GM12878 (cell line): ENCODE measurements around the gene ARSD. TPM values are rescaled to one million over a fixed set of nuclear protein-coding genes. Genes with fewer than 3 reads are reported as not detected.

Experiments
- ATAC-seq: fragments of 200-7000 bp; cut with Tn5 transposase; 3 replicates; pipeline ENCODE4 v1.9.1; 2020; ENCODE audit warnings: mild to moderate bottlenecking, moderate library complexity
- BruUV-seq: library from RNA; stranded (reverse); fragments of 400-500 nt; replicated peaks from 2 replicates; lab custom pipeline; 2021; lab: Mats Ljungman, UMichigan
- CTCF ChIA-PET: fragments of 300-600 bp; sonication (Branson Sonifier 250); formaldehyde crosslinking; extraction: SDS; loops from one replicate; lab custom pipeline; 2021; ENCODE audit warnings: inconsistent platforms; lab: Yijun Ruan, JAX
- POLR2A ChIA-PET: fragments of 350-600 bp; formaldehyde crosslinking; extraction: SDS; loops from one replicate; lab custom pipeline; 2021; ENCODE audit warnings: inconsistent platforms; lab: Charles Lee
- RAD21 ChIA-PET: fragments of 300-600 bp; sonication (Branson Sonifier 250); formaldehyde crosslinking; loops from one replicate; lab custom pipeline; 2023; ENCODE audit warnings: antibody characterized with exemption; ENCODE audit not compliant: unreplicated experiment; lab: Charles Lee
- SMC1A ChIA-PET: fragments of 300-600 bp; sonication (Branson Sonifier 250); formaldehyde crosslinking; loops from one replicate; lab custom pipeline; 2023; ENCODE audit not compliant: unreplicated experiment, uncharacterized antibody; lab: Charles Lee
- DNase-seq: peaks from one replicate; pipeline ENCODE4 v3.0.0-alpha.2; 2011; ENCODE audit warnings: low read depth, low spot score
- FAIRE-seq: peaks from 3 replicates; lab custom pipeline; 2011; peaks lifted over from hg19 to GRCh38; lab: Jason Lieb, UNC
- H2AFZ ChIP-seq: 2 replicates; pipeline ENCODE4 v1.6.0; 2011; ENCODE audit warnings: low read depth, low read length, control low read depth; ENCODE audit not compliant: control insufficient read depth
- H3K27ac ChIP-seq: 2 replicates; pipeline ENCODE4 v1.5.1; 2011; ENCODE audit warnings: control low read depth; ENCODE audit not compliant: control insufficient read depth, insufficient read depth
- H3K27me3 ChIP-seq, 2 experiments: replicated peaks in 1 of 2; 2 replicates each; pipeline versions ENCODE4 v1.6.0 to v1.6.1; 2011; ENCODE audit warnings: low read length in 1 of 2; ENCODE audit not compliant: control insufficient read depth in 2 of 2, insufficient read depth in 2 of 2
- H3K36me3 ChIP-seq, 2 experiments: 2 replicates each; pipeline ENCODE4 v1.5.1; 2011; ENCODE audit warnings: low read length in 1 of 2; ENCODE audit not compliant: control insufficient read depth in 2 of 2, insufficient read depth in 2 of 2
- H3K4me1 ChIP-seq: 2 replicates; pipeline ENCODE4 v1.6.1; 2011; ENCODE audit warnings: mild to moderate bottlenecking, low read length, moderate library complexity, mixed read lengths; ENCODE audit not compliant: control insufficient read depth, insufficient read depth
- H3K4me2 ChIP-seq: 2 replicates; pipeline ENCODE4 v1.6.0; 2011; ENCODE audit warnings: control low read depth; ENCODE audit not compliant: control insufficient read depth, insufficient read depth
- H3K4me3 ChIP-seq: fragments of 200-600 bp; sonication (generic); 2 replicates; pipeline ENCODE4 v1.5.1; 2016
- H3K79me2 ChIP-seq: 2 replicates; pipeline ENCODE4 v1.6.0; 2011; ENCODE audit warnings: low read length; ENCODE audit not compliant: control insufficient read depth, insufficient read depth
- H3K9ac ChIP-seq: 2 replicates; pipeline ENCODE4 v1.8.0; 2011; ENCODE audit warnings: low read length, control low read depth, mixed read lengths; ENCODE audit not compliant: control insufficient read depth, insufficient read depth
- H3K9me3 ChIP-seq: replicated peaks from 3 replicates; pipeline ENCODE4 v1.5.1; 2011; ENCODE audit warnings: mild to moderate bottlenecking, low read length; ENCODE audit not compliant: control insufficient read depth, insufficient read depth
- H4K20me1 ChIP-seq: 2 replicates; pipeline ENCODE4 v1.6.0; 2011; ENCODE audit not compliant: control insufficient read depth, insufficient read depth
- BACH1 ChIP-seq: fragments of 450-650 bp; IDR thresholded peaks from 2 replicates; pipeline ENCODE4 v1.6.1; 2017; ENCODE audit warnings: mild to moderate bottlenecking, borderline replicate concordance
- BRCA1 ChIP-seq: IDR thresholded peaks from 2 replicates; pipeline ENCODE4 v1.6.1; 2011; ENCODE audit warnings: low read depth, low read length, improper control_type of control experiment
- ELK1 ChIP-seq: IDR thresholded peaks from 2 replicates; pipeline ENCODE4 v1.6.1; 2012; ENCODE audit warnings: low read depth, low read length, improper control_type of control experiment
- LARP7 ChIP-seq: fragments of 450-650 bp; IDR thresholded peaks from 2 replicates; pipeline ENCODE4 v1.6.1; 2017; ENCODE audit warnings: mild to moderate bottlenecking
- MLLT1 ChIP-seq: fragments of 450-650 bp; IDR thresholded peaks from 2 replicates; pipeline ENCODE4 v1.6.1; 2016; ENCODE audit warnings: mild to moderate bottlenecking
- MTA3 ChIP-seq: IDR thresholded peaks from 2 replicates; pipeline ENCODE4 v1.6.1; 2012; ENCODE audit warnings: low read length, inconsistent platforms, borderline replicate concordance
- PAX5 ChIP-seq: IDR thresholded peaks from 2 replicates; pipeline ENCODE4 v1.6.1; 2011; ENCODE audit warnings: low read depth, low read length, borderline replicate concordance
- POLR2AphosphoS2 ChIP-seq: IDR thresholded peaks from 2 replicates; pipeline ENCODE4 v1.6.1; 2011; ENCODE audit warnings: low read depth, mild to moderate bottlenecking, low read length, improper control_type of control experiment, moderate library complexity
- POU2F2 ChIP-seq: IDR thresholded peaks from 3 replicates; pipeline ENCODE4 v1.6.1; 2011; ENCODE audit warnings: low read depth, mild to moderate bottlenecking, low read length, borderline replicate concordance
- SMARCA5 ChIP-seq: fragments of 450-650 bp; IDR thresholded peaks from 2 replicates; pipeline ENCODE4 v1.6.1; 2017; ENCODE audit warnings: mild to moderate bottlenecking
- ZSCAN29 ChIP-seq: fragments of 450-650 bp; IDR thresholded peaks from 2 replicates; pipeline ENCODE4 v1.6.1; 2017; ENCODE audit warnings: mild to moderate bottlenecking, moderate library complexity
- whole genome bisulfite sequencing: methylation state at CpG from one replicate; pipeline ENCODE4 v1.1.6; 2016; ENCODE audit warnings: low lambda C conversion rate; ENCODE audit not compliant: insufficient replicate concordance, insufficient coverage; ENCODE audit errors: missing lambda C conversion rate; 5-methylcytosine and 5-hydroxymethylcytosine counted together
- in situ Hi-C: fragments of 300-500 bp; cut with MboI; formaldehyde crosslinking; loops from 9 replicates; pipeline ENCODE4 v1.14.3; 2018; ENCODE audit warnings: mixed read lengths
- intact Hi-C: fragments of 100-400 bp; cut with micrococcal nuclease; formaldehyde crosslinking; loops from one replicate; pipeline ENCODE4 v1.14.2; 2022; ENCODE audit not compliant: unreplicated experiment
- polyA plus RNA-seq, 11 experiments: library from polyadenylated mRNA; depleted of rRNA in 4 of 11; unstranded in 6 of 11; stranded (reverse) in 5 of 11; fragments of >200 nt; fragmentation: Nextera tagmentation in 4 of 11; fragmentation: Illumina TruSeq in 1 of 11; extraction: Ambion mirVana in 4 of 11; extraction: Trizol in 1 of 11; gene quantifications; 1 replicate in 1 of 11; 2 replicates in 10 of 11; pipeline versions ENCODE4 v1.2.1 to v1.2.3, GENCODE V29; 2011 to 2016; ENCODE audit warnings: inconsistent platforms in 2 of 11, missing spikeins in 2 of 11, low read depth in 1 of 11
- total RNA-seq, 4 experiments: library from RNA; depleted of rRNA in 3 of 4; stranded (reverse); fragments of >200 nt in 3 of 4; fragmentation: Illumina TruSeq in 1 of 4; extraction: Trizol in 1 of 4; gene quantifications; 2 replicates each; pipeline versions ENCODE4 v1.2.1 to v1.2.3, GENCODE V29; 2013 to 2021
- TF ChIP-seq, protein P1 (sequence below): fragments of 450-650 bp; IDR thresholded peaks from 2 replicates; pipeline ENCODE4 v1.6.1; 2017; ENCODE audit warnings: mild to moderate bottlenecking, moderate library complexity

ARSD gene
- total and polyA plus RNA-seq, 10 of the 15 experiments (the other 5 are each of a cell fraction or from before 2014, with no cell fraction given), result 0.05 to 1.5 (median 0.43) TPM

- H3K79me2 ChIP-seq, result no peaks in the 10 kb centered on the region
- no peaks in the 10 kb centered on the region for H3K36me3 ChIP-seq
- no peak overlapping the region for H3K4me3 ChIP-seq
- ChIA-PET CTCF (interaction anchor here (1.1 kb wide), 1 partner anchor 27 kb away, joined by 3 read pairs; no protein-coding TSS in a partner anchor), SMC1A (no interaction called here), RAD21 (no interaction called here), POLR2A (no interaction called here)
- BruUV-seq, result no TSS peak
- no peak overlapping the region for H3K4me2 ChIP-seq
- H3K4me1 ChIP-seq, result no peaks in the 10 kb centered on the region
- in situ Hi-C loops (no loop called here), intact Hi-C loops (no loop called here)
- H3K9me3 ChIP-seq, result no peaks in the 10 kb centered on the region; the same call in 2 of the 3 replicates
- no peak for DNase-seq
- no peaks in the 10 kb centered on the region for H3K27me3 ChIP-seq
- ATAC-seq, result no peak
- 50% methylated on average over 2 of the region's 2 CpGs for WGBS
- H4K20me1 ChIP-seq, result no peaks in the 10 kb centered on the region
- no peak overlapping the region for H2AFZ ChIP-seq
- TF ChIP-seq LARP7 (no peak), BRCA1 (no peak), PAX5 (no peak)
- TF ChIP-seq, all 136 proteins: peak for 0
- no peak overlapping the region for H3K9ac ChIP-seq
- FAIRE-seq, result no peak
- no peak overlapping the region for H3K27ac ChIP-seq
Observed at GRCh38 chrX:2871831-2872230, 57.3 kb downstream of the ARSD start.

DNA sequence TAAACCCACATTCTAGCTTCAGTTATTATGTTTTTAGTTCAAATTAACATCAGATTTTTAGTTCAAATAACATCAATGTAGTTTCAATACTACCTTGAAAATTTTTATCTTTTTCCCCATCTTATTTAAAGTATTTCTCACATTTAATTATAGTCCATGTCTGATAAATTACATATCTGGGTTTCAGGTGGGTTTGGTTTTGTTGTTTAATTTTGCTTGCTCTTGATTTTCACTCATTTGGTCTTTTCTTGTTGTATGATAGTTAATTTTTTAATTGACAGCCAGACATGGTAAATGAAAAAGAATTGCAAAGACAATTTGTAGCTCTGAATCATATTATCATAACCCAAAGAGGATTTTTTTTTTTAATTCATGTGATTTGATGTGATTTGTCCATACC lies 58.5 kb downstream of the ARSD start:
- no peaks in the 10 kb centered on the region for H3K79me2 ChIP-seq
- ATAC-seq (no peak), DNase-seq (no peak), FAIRE-seq (no peak)
- H3K9me3 ChIP-seq, result no peaks in the 10 kb centered on the region; the same call in 2 of the 3 replicates
- no peaks in the 10 kb centered on the region for H3K36me3 ChIP-seq
- in situ Hi-C loops (no loop called here), intact Hi-C loops (no loop called here)
- H3K4me3 ChIP-seq, result no peak overlapping the region
- no peak overlapping the region for H3K9ac ChIP-seq
- SMC1A ChIA-PET, result interaction anchor here (0.6 kb wide), 1 partner anchor 48 kb away, joined by 4 read pairs; no protein-coding TSS in a partner anchor
- no TSS peak for BruUV-seq
- CTCF ChIA-PET, result interaction anchor here (0.6 kb wide), 1 partner anchor 14 kb away, joined by 4 read pairs; no protein-coding TSS in a partner anchor
- POLR2A ChIA-PET, result no interaction called here
- no peaks in the 10 kb centered on the region for H3K27me3 ChIP-seq
- RAD21 ChIA-PET, result no interaction called here
- no peaks in the 10 kb centered on the region for H4K20me1 ChIP-seq
- H3K27ac ChIP-seq, result no peak overlapping the region
- H3K4me1 ChIP-seq, result no peaks in the 10 kb centered on the region
- H3K4me2 ChIP-seq, result no peak overlapping the region
- H2AFZ ChIP-seq, result no peak overlapping the region
- TF ChIP-seq POU2F2, result no peak
- no peak for TF ChIP-seq ZSCAN29
- TF ChIP-seq POLR2AphosphoS2, result no peak
- no peak for TF ChIP-seq SMARCA5
- TF ChIP-seq, protein P1, sequence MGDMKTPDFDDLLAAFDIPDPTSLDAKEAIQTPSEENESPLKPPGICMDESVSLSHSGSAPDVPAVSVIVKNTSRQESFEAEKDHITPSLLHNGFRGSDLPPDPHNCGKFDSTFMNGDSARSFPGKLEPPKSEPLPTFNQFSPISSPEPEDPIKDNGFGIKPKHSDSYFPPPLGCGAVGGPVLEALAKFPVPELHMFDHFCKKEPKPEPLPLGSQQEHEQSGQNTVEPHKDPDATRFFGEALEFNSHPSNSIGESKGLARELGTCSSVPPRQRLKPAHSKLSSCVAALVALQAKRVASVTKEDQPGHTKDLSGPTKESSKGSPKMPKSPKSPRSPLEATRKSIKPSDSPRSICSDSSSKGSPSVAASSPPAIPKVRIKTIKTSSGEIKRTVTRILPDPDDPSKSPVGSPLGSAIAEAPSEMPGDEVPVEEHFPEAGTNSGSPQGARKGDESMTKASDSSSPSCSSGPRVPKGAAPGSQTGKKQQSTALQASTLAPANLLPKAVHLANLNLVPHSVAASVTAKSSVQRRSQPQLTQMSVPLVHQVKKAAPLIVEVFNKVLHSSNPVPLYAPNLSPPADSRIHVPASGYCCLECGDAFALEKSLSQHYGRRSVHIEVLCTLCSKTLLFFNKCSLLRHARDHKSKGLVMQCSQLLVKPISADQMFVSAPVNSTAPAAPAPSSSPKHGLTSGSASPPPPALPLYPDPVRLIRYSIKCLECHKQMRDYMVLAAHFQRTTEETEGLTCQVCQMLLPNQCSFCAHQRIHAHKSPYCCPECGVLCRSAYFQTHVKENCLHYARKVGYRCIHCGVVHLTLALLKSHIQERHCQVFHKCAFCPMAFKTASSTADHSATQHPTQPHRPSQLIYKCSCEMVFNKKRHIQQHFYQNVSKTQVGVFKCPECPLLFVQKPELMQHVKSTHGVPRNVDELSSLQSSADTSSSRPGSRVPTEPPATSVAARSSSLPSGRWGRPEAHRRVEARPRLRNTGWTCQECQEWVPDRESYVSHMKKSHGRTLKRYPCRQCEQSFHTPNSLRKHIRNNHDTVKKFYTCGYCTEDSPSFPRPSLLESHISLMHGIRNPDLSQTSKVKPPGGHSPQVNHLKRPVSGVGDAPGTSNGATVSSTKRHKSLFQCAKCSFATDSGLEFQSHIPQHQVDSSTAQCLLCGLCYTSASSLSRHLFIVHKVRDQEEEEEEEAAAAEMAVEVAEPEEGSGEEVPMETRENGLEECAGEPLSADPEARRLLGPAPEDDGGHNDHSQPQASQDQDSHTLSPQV, result no peak
- no peak for TF ChIP-seq BACH1
- no peak for TF ChIP-seq ELK1
- no peak for TF ChIP-seq MLLT1
- TF ChIP-seq MTA3, result no peak
